ENCODE measurements around the gene EMX2.

Gene EMX2

GRCh38 chr10:117544711-117545140, 2.2 kb downstream of the EMX2 start:
- no peak for DNase-seq (ENCODE audit: low read depth)

GRCh38 chr10:117545141-117546019, 2.8 kb downstream of the EMX2 start:
- no peak for DNase-seq (ENCODE audit: low read depth)

DNA sequence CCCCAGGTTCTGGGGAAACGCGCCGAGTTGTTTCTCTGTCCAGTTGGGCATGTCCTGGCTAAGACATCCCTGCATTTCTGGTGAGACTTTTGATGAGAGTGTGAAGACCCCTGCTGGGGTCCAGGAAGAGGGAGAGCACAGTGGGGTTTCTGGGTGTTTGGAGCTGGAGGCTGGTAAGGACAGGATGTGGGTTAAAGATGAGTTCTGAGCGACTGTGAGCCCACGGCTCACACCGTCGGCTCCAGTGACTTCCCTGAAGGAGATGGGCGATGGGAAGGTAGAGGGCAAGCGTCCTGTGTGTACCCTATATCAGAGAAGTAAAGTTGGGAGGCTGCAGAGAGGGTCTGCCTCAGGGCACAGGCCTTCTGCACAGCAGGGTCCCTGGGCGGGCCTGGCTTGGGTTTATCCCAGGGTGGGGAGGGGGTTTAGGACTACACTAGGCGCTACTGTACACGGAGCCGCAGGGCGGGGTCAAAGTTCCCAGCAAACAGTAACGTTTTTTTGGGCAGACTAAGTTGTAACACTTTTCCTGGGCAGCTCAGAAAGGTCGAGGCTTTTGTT, 3.6 kb downstream of the EMX2 start:
- DNase-seq (ENCODE audit: low read depth), result no peak

GRCh38 chr10:117546581-117547015, 4.1 kb downstream of the EMX2 start:
- no peak for DNase-seq (ENCODE audit: low read depth)

GRCh38 chr10:117547016-117547715, 4.6 kb downstream of the EMX2 start:
- DNase-seq (ENCODE audit: low read depth), result no peak

DNA sequence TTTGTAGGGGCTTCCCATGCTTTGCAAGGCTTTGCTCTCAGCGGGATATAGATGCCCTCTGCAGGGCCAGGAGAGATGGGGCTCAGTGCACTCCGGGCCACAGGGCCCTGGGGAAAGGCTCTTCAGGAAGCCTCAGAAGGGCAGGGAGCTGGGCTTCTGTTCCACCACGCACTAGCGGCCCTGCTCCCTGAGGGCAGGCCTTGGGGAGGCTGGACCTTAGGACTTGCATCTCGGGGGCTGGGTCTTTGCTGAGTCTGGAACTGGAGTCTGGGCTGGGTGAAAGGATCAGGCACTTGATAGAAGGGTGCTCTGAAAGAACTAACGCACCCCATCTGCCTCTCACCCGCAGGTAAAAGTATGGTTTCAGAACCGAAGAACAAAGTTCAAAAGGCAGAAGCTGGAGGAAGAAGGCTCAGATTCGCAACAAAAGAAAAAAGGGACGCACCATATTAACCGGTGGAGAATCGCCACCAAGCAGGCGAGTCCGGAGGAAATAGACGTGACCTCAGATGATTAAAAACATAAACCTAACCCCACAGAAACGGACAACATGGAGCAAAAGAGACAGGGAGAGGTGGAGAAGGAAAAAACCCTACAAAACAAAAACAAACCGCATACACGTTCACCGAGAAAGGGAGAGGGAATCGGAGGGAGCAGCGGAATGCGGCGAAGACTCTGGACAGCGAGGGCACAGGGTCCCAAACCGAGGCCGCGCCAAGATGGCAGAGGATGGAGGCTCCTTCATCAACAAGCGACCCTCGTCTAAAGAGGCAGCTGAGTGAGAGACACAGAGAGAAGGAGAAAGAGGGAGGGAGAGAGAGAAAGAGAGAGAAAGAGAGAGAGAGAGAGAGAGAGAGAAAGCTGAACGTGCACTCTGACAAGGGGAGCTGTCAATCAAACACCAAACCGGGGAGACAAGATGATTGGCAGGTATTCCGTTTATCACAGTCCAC, 5.4 kb downstream of the EMX2 start:
- no peak for DNase-seq (ENCODE audit: low read depth)

DNA sequence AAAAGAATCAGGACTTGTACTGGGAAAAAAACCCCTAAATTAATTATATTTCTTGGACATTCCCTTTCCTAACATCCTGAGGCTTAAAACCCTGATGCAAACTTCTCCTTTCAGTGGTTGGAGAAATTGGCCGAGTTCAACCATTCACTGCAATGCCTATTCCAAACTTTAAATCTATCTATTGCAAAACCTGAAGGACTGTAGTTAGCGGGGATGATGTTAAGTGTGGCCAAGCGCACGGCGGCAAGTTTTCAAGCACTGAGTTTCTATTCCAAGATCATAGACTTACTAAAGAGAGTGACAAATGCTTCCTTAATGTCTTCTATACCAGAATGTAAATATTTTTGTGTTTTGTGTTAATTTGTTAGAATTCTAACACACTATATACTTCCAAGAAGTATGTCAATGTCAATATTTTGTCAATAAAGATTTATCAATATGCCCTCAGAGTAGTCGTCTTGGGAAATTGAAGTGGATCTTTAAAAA, 6.6 kb downstream of the EMX2 start:
- DNase-seq (ENCODE audit: low read depth), result no peak

DNA sequence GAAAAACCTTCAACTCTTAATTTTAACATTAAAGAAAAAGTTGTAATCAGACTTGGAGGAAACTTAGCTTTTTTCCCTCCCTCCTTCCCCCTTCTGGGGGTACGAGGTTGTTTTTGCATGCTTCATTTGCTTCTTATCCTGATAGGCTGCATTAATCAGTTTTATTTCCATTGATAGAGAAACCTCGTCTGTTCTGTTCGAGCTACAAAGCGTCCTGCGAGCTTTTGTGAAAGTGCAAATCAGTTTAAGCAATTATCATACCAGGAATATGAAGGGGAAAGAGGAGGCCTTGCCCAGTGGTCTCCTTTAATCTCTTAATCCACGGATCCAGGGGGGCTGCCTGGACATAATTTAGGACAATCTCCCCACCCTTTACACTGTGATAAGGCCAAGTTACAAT, 7.5 kb downstream of the EMX2 start:
- no peak for DNase-seq (ENCODE audit: low read depth)

DNA sequence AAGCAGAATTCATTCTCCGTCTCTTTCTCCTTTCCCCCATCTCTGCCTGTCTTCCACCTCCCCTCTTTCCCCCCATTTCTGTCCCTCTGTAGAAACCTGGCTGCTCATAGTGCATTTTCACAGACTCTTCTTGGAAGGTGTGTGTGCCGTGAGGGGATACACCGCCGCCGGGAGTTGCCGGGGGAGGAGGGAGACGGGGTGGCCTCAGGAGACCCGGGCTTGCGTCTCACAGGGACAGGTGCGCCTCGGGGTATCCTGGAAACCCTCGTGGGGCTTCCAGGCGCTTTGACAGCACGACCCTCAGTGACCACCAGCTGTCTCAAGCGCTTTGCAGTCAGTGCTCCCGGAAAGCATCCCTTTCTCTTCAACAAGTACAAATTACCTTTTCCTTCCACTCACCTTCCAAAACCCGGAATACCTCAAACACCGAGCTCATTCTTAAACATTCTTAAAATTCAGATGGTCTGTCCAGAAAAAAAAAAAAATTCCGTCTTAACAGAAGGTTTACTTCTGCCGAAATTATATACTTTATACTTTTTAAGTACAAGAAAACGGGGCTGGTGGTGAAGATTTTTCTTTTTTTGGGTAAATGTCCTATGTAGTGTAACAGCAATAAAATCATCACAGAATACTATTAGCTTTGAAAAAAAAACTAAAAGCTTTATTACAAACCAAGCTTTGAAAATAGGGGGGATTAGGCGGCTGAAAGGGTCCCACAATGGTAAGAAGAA, 8.2 kb downstream of the EMX2 start:
- DNase-seq (ENCODE audit: low read depth), result no peak

DNA sequence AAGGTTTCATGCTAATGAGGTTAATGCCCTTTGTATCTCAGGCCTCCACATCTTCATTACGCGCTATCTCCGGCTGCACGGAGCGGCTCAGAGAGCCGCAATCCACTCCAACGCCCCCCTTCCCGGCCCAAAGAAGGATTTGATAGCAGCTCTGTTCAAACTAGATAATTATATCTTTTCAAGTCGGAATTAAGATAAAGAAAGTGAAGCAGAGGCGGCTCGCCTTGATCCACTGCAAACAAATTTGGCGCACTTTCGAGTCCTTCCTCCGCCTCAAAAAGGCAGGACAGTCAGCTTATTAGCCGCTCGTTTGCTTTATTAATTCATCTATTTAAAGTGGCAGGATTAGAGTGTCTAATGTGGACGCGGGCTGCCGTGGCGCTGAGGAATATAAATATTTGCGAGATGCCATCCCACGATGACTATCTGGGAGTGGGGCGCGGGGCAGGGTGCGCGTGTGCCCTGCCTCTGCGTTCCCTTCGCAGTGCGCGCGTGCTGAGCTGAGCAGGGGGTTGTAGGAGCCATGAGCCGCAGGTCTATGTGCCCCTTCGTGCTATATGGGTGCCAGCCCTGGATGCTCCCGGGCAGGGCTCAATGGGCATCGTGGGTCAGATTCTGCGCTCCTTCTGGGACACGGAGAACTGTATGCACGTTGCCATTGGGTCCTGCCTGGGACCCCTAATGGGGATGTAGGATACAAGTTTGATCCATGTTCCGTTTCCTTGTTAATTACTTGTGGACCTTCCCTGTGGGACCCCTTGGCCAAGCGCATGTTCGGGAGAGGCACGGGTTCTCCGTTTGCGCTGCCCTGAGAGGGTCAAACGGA, 9.0 kb downstream of the EMX2 start:
- no peak for DNase-seq (ENCODE audit: low read depth)

DNA sequence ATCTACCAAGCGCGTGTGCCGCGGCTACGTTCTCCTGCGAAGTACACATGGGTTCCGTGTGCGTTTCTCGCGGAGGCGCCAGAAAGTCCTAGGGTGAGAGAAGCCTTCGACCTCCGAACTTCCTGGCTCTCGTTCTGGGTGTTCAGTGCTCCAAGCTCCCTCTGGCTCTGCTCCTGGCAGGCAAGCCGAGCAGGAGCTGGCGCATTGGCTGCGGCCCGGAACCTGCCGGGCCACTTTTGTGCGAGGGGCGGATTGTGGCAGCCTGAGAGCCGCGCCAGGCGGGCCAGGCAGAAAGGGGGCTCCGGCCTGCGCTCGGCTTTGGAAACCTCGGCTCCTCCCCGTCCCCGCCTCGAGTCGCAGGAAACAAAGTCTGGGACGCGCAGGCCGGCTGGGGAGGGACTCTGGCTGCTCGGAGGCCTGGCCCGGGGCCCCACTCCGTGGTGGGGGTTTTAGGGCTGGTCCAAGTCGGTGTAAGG, 9.6 kb downstream of the EMX2 start:
- no peak for DNase-seq (ENCODE audit: low read depth)

GRCh38 chr10:117552701-117553141, 10.2 kb downstream of the EMX2 start:
- DNase-seq (ENCODE audit: low read depth), result no peak

DNA sequence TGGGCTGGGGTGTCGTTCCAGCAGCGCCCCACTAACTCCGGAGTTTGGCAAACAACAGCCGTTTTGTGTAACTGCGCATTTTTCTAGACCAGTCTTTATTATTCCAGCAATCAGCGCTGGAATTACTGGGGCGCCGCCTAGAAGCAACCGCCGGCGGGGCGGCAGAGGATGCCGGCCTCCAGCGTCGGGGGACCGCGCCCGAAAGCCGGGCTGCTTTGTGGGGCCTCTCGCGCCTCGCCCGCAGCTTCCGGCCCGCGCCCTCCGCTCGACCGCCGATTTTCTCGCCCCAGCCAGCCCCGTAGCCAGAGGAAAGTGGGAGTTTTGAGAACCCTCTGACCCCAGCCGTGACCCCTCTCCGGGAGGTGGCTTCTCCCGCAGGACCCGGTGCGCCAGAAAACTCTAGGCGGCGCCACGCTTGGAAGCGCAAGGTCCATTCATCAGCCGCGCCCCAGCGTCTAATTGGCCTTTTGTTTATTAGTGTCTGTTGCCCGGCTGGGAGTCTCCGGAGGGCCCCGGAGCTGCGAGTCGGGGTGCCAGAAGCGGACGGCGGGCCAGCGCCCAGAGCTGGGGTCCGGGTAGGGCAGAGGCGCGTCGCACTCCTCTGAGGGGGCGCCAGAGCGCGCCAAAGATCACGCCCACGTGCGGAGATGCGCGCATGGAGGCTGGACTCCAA, 10.7 kb downstream of the EMX2 start:
- DNase-seq (ENCODE audit: low read depth), result no peak

GRCh38 chr10:117553815-117554172, 11.2 kb downstream of the EMX2 start:
- DNase-seq (ENCODE audit: low read depth), result no peak

- no peak for DNase-seq (ENCODE audit: low read depth)
Observed at GRCh38 chr10:117554241-117554814, 11.8 kb downstream of the EMX2 start.

- no peak for DNase-seq (ENCODE audit: low read depth)
Observed at GRCh38 chr10:117555017-117555416, 12.5 kb downstream of the EMX2 start.

DNA sequence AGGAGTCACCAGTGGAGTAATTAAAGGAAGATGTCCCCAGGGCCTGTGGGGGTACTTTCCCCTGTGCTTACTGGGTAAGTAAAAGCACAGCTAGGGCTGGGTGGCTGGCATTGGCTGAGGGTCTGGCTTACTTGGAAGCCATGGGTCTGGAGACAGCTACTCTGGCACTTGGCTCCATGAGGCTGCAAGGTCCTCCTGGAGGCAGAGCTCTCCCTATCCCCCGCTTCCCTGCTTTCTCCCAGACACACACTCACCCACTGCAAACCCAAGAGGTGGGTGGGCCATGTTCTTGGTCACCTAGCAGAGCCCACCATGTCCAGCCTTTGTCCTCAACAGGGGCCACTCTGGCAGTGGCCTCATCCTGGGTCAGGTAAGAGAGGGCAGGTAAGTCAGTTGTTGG, 13.3 kb downstream of the EMX2 start:
- DNase-seq (ENCODE audit: low read depth), result no peak

- no peak for DNase-seq (ENCODE audit: low read depth)
Observed at GRCh38 chr10:117556356-117556755, 13.8 kb downstream of the EMX2 start.

DNA sequence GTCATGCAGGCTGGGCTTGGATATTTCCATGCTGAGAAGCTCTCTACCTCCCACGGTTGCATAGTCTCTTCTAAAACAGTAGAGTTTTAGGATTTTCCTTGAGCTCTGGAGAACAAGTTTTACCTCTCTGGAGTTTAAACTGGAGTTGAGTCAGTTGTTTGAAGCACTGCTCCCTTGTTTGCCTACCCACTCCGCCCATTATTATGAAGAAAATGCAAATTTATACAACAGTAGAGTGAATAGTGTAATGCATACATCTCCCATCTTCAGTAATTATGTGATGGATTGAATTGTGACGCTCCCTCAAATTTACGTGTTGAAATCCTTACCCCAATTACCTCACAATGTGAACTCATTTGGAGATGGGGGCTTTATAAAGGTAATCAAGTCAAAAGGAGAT, 17.2 kb downstream of the EMX2 start:
- no peak for DNase-seq (ENCODE audit: low read depth)

Measured in fibroblast of gingiva (primary cell).